ENCODE measurements around the gene IFFO2.

Gene IFFO2

DNA sequence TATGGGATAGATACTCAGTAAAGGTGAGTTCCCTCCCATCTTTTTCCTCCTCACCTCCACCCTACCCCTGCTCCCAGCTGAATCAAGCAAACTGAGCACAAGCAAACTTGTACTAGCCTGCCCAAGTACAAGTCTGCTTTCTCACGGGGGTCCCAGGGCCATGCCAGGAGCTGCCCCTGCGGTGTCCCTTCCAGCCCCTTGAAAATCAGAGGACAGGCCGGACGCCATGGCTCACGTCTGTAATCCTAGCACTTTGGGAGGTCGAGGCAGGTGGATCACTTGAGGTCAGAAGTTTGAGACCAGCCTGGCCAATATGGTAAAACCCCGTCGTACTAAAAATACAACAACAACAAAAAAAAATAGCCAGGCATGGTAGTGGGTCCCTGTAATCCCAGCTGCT is 17.5 kb upstream of the IFFO2 start:
- Histone ChIP-seq H3K27ac (ENCODE audit: low read length) (no peak overlapping the region), H3K9me2 (replicated peaks; ENCODE audit: insufficient read depth, low read length) (no peaks in the 10 kb centered on the region), H3K4me1 (ENCODE audit: low read length) (no peaks in the 10 kb centered on the region), H3K27me3 (replicated peaks; ENCODE audit: insufficient read depth, low read length) (peaks cover 14% of the 10 kb centered on the region), H3K9ac (ENCODE audit: low read length) (no peak overlapping the region), H3K36me3 (replicated peaks; ENCODE audit: insufficient read depth, low read length) (no peaks in the 10 kb centered on the region), H3F3A (ENCODE audit: insufficient read depth, low read length) (no peaks in the 10 kb centered on the region), H3K9me3 (replicated peaks; ENCODE audit: insufficient read depth, low read length) (no peaks in the 10 kb centered on the region), H3K4me3 (ENCODE audit: low read length) (no peak overlapping the region), H3K4me2 (ENCODE audit: low read depth, low read length) (no peak overlapping the region), H2AFZ (ENCODE audit: low read length) (no peak overlapping the region), H4K20me1 (ENCODE audit: insufficient read depth, low read length) (no peaks in the 10 kb centered on the region), H3K79me2 (ENCODE audit: low read length) (no peaks in the 10 kb centered on the region)
- TF ChIP-seq EZH2phosphoT487 (IDR thresholded peaks at IDR 0.05; ENCODE audit: low read length) = no peak
- no peak for TF ChIP-seq EZH2 (optimal IDR thresholded peaks at IDR 0.05; ENCODE audit: low read depth, low read length)
- TF ChIP-seq, protein P1, sequence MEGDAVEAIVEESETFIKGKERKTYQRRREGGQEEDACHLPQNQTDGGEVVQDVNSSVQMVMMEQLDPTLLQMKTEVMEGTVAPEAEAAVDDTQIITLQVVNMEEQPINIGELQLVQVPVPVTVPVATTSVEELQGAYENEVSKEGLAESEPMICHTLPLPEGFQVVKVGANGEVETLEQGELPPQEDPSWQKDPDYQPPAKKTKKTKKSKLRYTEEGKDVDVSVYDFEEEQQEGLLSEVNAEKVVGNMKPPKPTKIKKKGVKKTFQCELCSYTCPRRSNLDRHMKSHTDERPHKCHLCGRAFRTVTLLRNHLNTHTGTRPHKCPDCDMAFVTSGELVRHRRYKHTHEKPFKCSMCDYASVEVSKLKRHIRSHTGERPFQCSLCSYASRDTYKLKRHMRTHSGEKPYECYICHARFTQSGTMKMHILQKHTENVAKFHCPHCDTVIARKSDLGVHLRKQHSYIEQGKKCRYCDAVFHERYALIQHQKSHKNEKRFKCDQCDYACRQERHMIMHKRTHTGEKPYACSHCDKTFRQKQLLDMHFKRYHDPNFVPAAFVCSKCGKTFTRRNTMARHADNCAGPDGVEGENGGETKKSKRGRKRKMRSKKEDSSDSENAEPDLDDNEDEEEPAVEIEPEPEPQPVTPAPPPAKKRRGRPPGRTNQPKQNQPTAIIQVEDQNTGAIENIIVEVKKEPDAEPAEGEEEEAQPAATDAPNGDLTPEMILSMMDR (IDR thresholded peaks at IDR 0.05; ENCODE audit: low read length) = no peak
- DNase-seq = no peak

DNA sequence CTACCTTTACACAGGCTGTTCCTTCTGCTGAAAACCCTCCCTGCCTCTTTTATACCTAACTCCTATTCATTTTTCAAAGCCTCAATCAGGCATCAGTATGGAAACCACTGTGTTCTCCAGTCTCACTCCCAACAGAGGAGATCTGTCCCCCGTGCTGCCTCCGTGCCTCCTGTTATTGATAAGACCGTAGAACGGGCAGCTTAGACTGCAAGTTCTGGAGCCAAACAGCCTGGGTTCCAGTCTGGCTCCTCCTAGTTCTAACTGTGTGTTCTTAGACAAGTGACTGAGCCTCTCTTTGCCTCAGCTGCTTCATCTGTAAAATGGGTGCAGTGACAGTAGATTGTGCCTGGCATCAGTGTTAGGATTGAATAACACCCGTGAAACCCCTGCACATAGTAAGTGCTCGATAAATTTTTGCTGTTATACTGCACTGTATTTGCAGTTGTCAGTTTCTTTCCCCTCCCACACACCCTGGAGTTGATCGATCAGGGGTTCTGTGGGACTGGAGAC is 17.0 kb upstream of the IFFO2 start:
- Histone ChIP-seq H3K4me2 (ENCODE audit: low read depth, low read length) (no peak overlapping the region), H3F3A (ENCODE audit: insufficient read depth, low read length) (no peaks in the 10 kb centered on the region), H4K20me1 (ENCODE audit: insufficient read depth, low read length) (no peaks in the 10 kb centered on the region), H3K9me2 (replicated peaks; ENCODE audit: insufficient read depth, low read length) (no peaks in the 10 kb centered on the region), H2AFZ (ENCODE audit: low read length) (no peak overlapping the region), H3K36me3 (replicated peaks; ENCODE audit: insufficient read depth, low read length) (no peaks in the 10 kb centered on the region), H3K79me2 (ENCODE audit: low read length) (no peaks in the 10 kb centered on the region), H3K27ac (ENCODE audit: low read length) (no peak overlapping the region), H3K27me3 (replicated peaks; ENCODE audit: insufficient read depth, low read length) (peaks cover 14% of the 10 kb centered on the region), H3K9me3 (replicated peaks; ENCODE audit: insufficient read depth, low read length) (no peaks in the 10 kb centered on the region), H3K9ac (ENCODE audit: low read length) (no peak overlapping the region), H3K4me3 (ENCODE audit: low read length) (no peak overlapping the region), H3K4me1 (ENCODE audit: low read length) (no peaks in the 10 kb centered on the region)
- no peak for DNase-seq
- TF ChIP-seq, protein P1 (IDR thresholded peaks at IDR 0.05; ENCODE audit: low read length) = no peak
- TF ChIP-seq EZH2phosphoT487 (IDR thresholded peaks at IDR 0.05; ENCODE audit: low read length) = no peak

- H4K20me1 ChIP-seq (ENCODE audit: insufficient read depth, low read length) = no peaks in the 10 kb centered on the region
- H3K36me3 ChIP-seq (replicated peaks; ENCODE audit: insufficient read depth, low read length) = no peaks in the 10 kb centered on the region
- H3K27me3 ChIP-seq (replicated peaks; ENCODE audit: insufficient read depth, low read length) = peaks cover 13% of the 10 kb centered on the region
- H3F3A ChIP-seq (ENCODE audit: insufficient read depth, low read length) = no peaks in the 10 kb centered on the region
- no peak overlapping the region for H2AFZ ChIP-seq (ENCODE audit: low read length)
- TF ChIP-seq EZH2 (optimal IDR thresholded peaks at IDR 0.05; ENCODE audit: low read depth, low read length) = no peak
- TF ChIP-seq, protein P1 (IDR thresholded peaks at IDR 0.05; ENCODE audit: low read length) = no peak
- no peak for TF ChIP-seq EZH2phosphoT487 (IDR thresholded peaks at IDR 0.05; ENCODE audit: low read length)
- no peaks in the 10 kb centered on the region for H3K4me1 ChIP-seq (ENCODE audit: low read length)
- H3K4me2 ChIP-seq (ENCODE audit: low read depth, low read length) = no peak overlapping the region
- H3K79me2 ChIP-seq (ENCODE audit: low read length) = no peaks in the 10 kb centered on the region
- no peaks in the 10 kb centered on the region for H3K9me3 ChIP-seq (replicated peaks; ENCODE audit: insufficient read depth, low read length)
- no peak overlapping the region for H3K9ac ChIP-seq (ENCODE audit: low read length)
- no peak overlapping the region for H3K4me3 ChIP-seq (ENCODE audit: low read length)
- no peaks in the 10 kb centered on the region for H3K9me2 ChIP-seq (replicated peaks; ENCODE audit: insufficient read depth, low read length)
- no peak overlapping the region for H3K27ac ChIP-seq (ENCODE audit: low read length)
- no peak for DNase-seq
These were observed 16.5 kb upstream of the IFFO2 start for GRCh38 chr1:18972991-18973390.

Data from MM.1S (cell line).